Right forelimb (tissue), 1 donor: Measurements from ENCODE around the gene CXorf58.
A peak's percentile ranks its signal among the peaks of the same experiment; 100 is the strongest.
"Not testable (repeated sequence)": the region's sequence is repeated elsewhere in the genome, so short reads cannot be mapped to it uniquely, and the experiment has no call there.

Experiments
- DNase-seq: peaks from one replicate; pipeline ENCODE4 v3.0.0-alpha.2; 2018

Gene CXorf58, protein sequence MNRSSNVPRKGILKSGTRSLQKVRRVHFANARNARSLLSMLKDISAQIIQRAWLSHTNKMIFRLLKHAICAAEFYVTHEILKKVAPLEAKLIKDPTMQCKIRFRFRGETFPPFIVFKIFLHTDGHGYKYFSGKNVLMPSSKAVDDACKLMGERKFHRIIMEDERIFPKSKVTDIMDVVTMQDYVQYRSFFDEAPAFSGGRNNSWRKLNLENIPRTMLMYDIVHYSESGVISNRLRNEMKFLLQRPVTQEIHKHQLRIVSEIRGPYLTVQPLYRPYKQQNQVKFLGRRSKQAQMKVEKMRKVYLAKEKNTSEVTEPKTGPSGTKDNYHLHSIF

DNA sequence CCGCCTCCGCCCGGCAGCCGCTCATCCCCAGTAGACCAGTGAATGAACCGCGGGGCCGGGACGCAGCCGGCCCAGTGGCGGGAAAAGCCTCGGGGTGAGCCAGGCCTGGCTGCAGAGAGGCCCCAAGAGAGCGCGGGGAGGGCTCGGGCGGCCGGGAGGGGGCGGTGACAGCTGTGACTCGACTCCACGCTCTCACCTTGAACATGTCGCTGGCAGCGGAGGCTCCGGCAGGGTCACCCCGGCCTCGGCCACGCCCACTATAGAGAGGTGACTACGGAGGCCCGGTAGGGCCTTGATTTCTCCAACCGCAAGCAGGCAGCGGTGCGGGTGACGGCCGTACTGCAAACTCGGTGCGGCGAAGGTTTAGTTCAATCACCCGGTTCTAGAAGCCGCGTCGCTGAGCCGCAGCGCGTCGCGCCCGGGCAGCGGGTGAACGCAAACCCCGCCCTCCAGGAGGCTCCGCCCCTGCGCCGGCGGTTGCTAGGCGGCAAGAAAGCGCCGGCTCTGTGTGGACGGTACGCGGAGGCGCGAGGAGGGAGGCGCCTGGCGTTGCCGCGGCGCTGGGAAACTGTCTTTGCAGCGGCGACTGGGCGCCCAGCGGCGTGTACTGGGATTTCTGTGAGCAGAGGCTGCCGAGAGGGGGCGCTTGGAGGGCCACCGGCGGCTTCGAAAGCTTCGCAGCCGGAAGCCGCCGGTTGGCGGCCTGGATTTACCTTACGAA lies at the start of gene CXorf58, which contains the start of gene APOO:
Gene CXorf58 (plus strand): TSS at position 509 of the 721 bp plus-strand sequence. CDS start 2,297 bp downstream, outside the sequence.
Gene APOO (minus strand): TSS at position 441 of the 721 bp plus-strand sequence. CDS start 236 bp downstream, at position 205.
- peak; percentile 91 for DNase-seq

GRCh38 chrX:23859238-23859637 lies 48.6 kb upstream of the CXorf58 start:
- DNase-seq, result not testable (repeated sequence)

- DNase-seq, result no peak
Observed at GRCh38 chrX:23861215-23861896, 46.5 kb upstream of the CXorf58 start.

DNA sequence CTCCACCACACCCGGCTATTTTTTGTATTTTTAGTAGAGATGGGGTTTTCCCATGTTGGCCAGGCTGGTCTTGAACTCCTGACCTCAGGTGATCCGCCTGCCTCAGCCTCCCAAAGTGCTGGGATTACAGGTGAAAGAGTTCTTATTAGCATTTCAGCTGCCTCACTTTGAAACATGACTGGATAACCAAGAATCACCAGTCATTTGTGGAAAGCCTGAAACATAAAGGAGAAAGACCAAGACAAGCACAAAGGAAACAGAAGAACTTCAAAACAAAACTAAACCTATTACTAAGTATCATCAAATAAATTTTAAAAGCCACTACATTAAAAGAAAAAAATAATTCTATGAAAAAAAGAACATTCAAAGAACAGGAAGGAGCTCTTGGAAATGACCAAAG lies 45.9 kb upstream of the CXorf58 start:
- not testable (repeated sequence) for DNase-seq

GRCh38 chrX:23864742-23865326 lies 43.0 kb upstream of the CXorf58 start:
- no peak for DNase-seq

GRCh38 chrX:23870041-23870440 lies 37.8 kb upstream of the CXorf58 start:
- DNase-seq, result no peak

- DNase-seq, result no peak
Observed at GRCh38 chrX:23871905-23872546, 35.8 kb upstream of the CXorf58 start.

- DNase-seq, result no peak
Observed at GRCh38 chrX:23879380-23880090, 28.3 kb upstream of the CXorf58 start.

GRCh38 chrX:23883737-23884354 lies 24.0 kb upstream of the CXorf58 start:
- no peak for DNase-seq

DNA sequence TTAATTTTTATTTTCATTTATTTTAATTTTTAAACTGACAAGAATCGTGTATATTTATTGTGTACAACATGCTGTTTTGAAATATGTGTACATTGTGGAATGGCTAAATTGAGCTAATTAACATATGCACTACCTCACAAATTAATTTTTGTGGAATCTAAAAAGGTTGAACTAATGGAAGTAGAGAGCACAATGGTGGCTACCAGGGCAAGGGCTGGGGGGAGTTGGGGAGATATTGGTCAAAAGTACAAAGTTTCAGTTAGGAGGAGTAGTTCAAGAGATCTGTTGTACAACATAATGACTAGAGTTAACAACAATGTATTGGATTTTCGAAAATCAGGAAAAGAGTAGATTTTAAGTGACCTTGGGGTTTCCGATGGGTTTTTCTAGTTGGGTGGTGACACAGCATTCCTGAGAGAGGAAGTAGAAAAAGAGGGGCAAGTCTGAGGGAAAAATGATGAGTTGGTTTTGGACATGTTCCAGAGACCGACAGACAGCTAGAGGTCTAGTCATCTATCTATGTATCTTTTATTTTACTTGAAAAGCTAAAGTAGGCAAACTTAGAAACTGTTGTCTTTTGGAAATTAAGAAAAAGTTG lies 23.3 kb upstream of the CXorf58 start:
- no peak for DNase-seq

- no peak for DNase-seq
Observed at GRCh38 chrX:23885803-23886202, 22.0 kb upstream of the CXorf58 start.

- no peak for DNase-seq
Observed at GRCh38 chrX:23887451-23887850, 20.4 kb upstream of the CXorf58 start.

GRCh38 chrX:23887918-23888317 lies 19.9 kb upstream of the CXorf58 start:
- DNase-seq, result no peak

- DNase-seq, result no peak
Observed at GRCh38 chrX:23888887-23889501, 18.8 kb upstream of the CXorf58 start.

DNA sequence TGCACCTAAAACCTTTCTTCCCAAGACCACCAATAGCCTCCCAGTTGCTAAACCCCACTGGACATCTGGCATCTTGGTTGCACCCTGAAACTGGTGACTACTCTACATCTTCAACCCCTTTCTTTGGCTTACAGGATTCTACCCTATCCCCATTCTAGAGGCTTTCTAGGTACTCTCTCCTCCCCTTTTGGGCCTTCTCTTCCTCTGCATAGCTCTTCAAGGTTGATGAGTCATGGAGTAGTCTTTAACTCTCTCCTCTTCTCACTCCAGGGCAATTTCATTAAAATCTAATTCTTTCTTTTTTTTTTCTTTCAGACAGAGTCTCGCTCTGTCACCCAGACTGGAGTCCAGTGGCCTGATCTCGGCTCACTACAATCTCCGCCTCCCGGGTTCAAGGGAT lies 16.9 kb upstream of the CXorf58 start:
- no peak for DNase-seq

GRCh38 chrX:23894993-23895392 lies 12.8 kb upstream of the CXorf58 start:
- DNase-seq, result not testable (repeated sequence)

GRCh38 chrX:23896539-23896938 lies 11.3 kb upstream of the CXorf58 start:
- DNase-seq, result not testable (repeated sequence)

DNA sequence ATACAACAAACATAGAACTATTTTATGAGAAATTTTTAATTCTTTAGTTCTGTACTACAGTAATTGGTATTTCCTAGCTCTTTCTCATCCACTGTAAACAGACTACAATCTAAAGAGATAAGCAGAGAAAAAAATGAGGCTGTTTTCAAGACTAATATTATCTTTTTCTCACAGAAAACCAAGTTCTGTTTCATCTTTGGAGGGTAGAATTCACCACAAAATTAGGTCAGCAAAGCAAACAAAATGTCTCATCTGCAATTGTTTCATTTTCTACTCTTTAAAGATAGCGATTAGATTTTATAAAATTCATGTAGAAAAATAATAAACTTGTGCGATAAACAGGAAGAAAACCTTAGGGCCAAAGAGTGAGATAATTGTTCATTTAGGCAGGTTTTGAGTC lies 10.8 kb upstream of the CXorf58 start:
- no peak for DNase-seq

GRCh38 chrX:23898412-23898959 lies 9.3 kb upstream of the CXorf58 start:
- DNase-seq, result no peak

DNA sequence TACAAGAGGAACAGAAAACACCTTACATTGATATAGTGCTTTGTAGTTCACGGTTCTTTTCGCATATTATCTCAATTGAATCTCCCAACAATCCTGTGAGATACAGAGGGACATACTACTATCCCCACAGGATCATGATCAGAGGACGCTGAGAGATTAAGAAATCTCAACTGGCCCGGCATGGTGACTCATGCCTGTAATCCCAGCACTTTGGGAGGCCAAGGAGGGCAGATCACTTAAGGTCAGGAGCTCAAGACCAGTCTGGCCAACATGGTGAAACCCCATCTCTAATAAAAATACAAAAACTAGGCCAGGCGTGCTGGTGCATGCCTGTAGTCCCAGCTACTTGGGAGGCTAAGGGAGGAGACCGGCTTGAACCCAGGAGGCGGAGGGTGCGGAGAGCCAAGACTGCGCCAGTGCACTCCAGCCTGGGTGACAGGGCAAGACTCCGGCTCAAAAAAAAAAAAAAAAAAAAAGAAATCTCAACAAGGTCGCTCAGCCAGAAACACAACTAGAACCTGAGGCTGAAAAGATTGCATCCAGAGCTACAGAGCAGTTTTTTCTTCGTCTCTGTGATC lies 7.5 kb upstream of the CXorf58 start:
- DNase-seq, result no peak
